Left renal cortex interstitium (tissue), 4 donors: ENCODE measurements around the gene TCN1. TPM values are rescaled to one million over a fixed set of nuclear protein-coding genes. Genes with fewer than 3 reads are reported as not detected.
A peak's percentile ranks its signal among the peaks of the same experiment; 100 is the strongest.

Experiments used
- DNase-seq, 4 donors: peaks; one replicate each; pipeline ENCODE4 v3.0.0-alpha.2; 2013; ENCODE audit warnings: low read depth in 4 of 4, low spot score in 2 of 4, missing footprints in 1 of 4
- polyA plus RNA-seq, 4 donors: library from polyadenylated mRNA; unstranded; fragments of 120-200 nt; gene quantifications; one replicate each; pipeline ENCODE4 v1.2.1, GENCODE V29; 2013; ENCODE audit not compliant: insufficient read length in 4 of 4

The TCN1 gene
- polyA plus RNA-seq, 4 donors: 0.30 TPM; not detected in 3

- DNase-seq: peak; percentile 72 to 87 (median 80)
These were observed 55.9 kb downstream of the TCN1 start, which contains the start of gene MRPL16 for GRCh38 chr11:59810189-59810910. TSS of gene MRPL16 (minus strand) at chr11:59810778. CDS start at chr11:59810658, 120 bp downstream.

DNA sequence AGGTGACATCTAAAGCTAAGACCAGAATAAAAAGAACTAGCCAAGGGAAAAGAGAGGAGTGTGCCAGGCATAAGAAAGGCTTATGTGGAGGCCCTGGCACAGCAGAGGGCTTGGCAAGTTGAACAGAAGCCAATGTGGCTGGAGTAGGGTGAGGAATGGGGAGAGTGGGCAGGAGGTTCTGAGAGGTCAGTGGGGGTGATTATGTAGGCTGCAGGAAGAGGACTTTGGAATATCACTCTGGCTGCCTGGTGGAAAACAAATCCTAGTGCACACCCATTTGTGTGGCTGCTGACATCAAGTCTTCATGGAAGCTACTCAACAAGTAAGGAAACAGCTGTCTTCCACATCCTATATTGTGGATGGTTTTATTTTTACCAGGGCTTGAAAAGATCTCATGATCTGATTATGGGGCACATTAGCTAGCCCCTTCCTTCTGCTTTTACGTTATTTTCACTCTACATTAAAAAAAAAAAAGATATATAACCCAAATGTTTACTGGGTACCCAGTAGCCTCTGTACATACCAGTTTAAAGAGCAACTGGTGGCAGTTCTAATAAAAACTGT, 59.2 kb downstream of the TCN1 start:
- no peak for DNase-seq

DNA sequence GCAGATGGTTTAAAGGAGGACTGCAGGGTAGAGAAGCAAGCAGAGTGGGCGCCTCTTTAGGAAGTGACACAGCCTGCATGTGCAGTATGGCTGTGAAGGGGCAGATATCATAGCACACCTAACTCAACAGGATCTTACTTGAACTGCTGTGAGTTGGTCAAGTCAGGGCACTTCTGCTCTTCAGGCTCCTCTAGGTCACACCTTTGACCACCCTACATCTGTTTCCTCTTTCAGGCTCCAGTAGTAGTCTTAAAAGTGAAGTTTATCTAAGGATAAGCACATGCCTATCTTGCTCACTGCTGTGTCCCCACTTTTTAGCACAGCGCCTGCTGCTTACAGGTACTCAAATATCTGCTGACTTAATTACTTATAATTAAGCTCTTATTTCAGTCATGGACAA, 62.2 kb downstream of the TCN1 start:
- no peak for DNase-seq

Other genes with a start within 250 kb of the TCN1 start
- 10 to 100 TPM; 29.7 to 52.5 (median 46.3) TPM for gene PATL1, start 197.4 kb downstream of the TCN1 start, polyA plus RNA-seq
- gene OR10V1, start 152.6 kb downstream of the TCN1 start, polyA plus RNA-seq: not detected
- 10 to 100 TPM; 35.3 to 70.3 (median 55.3) TPM for gene STX3, start 111.1 kb downstream of the TCN1 start, polyA plus RNA-seq
- gene MRPL16, start 55.7 kb downstream of the TCN1 start, polyA plus RNA-seq: 10 to 100 TPM; 60.0 to 66.8 (median 61.6) TPM
- under 1 TPM in 2 of 4 donors, not detected in 2; 0.11 to 0.21 TPM for gene CBLIF, start 21.0 kb downstream of the TCN1 start, polyA plus RNA-seq
- under 1 TPM in 2 of 4 donors, not detected in 2; 0.18 to 0.21 TPM for gene OOSP3, start 12.3 kb upstream of the TCN1 start, polyA plus RNA-seq
- gene OOSP1, start 71.9 kb upstream of the TCN1 start, polyA plus RNA-seq: under 1 TPM in 2 of 4 donors, not detected in 2; 0.31 to 0.33 TPM
- gene OOSP4A, start 97.5 kb upstream of the TCN1 start, polyA plus RNA-seq: under 1 TPM in 1 of 4 donors, not detected in 3; 0.27 TPM
- not detected for gene OOSP4B, start 150.7 kb upstream of the TCN1 start, polyA plus RNA-seq
- gene OOSP2, start 173.9 kb upstream of the TCN1 start, polyA plus RNA-seq: not detected
- gene MS4A3, start 190.2 kb upstream of the TCN1 start, polyA plus RNA-seq: 1 to 10 TPM in 1 of 4 donors, under 1 TPM in 3; 0.19 to 1.1 (median 0.66) TPM
- gene MS4A2, start 222.2 kb upstream of the TCN1 start, polyA plus RNA-seq: under 1 TPM; 0.05 to 0.11 (median 0.09) TPM